ENCODE measurements around the gene GET4. TPM values are rescaled to one million over a fixed set of nuclear protein-coding genes. Genes with fewer than 3 reads are reported as not detected.

The GET4 gene
- total and polyA plus RNA-seq, 12 donors = 38.3 to 190 (median 69.4) TPM

DNA sequence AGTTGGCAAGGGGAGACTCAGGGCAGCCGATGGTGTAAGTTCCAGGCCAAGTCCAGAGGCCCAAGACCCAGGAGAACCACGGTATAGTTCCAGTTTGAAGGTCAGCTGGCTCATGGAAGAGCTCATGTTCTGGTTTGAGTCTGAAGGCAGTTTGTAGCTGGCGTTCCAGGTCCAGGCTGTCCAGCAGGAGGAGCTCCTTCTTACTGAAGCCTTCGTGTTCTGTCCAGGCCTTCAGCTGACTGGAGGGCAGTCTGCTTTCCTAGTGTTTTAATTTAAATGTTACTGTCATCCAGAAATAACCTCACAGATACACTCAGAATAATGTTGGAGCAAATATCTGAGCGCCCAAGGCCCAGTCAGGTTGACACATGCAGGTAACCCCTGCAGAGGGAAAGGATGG is 39.9 kb upstream of the GET4 start:
- Histone ChIP-seq H3K4me3 (no peak overlapping the region), H3K36me3 (replicated peaks in 1 of 2) (peaks cover 0 to 21% of the 10 kb centered on the region in 2 donors), H3K9me3 (replicated peaks in 1 of 3) (no peaks in the 10 kb centered on the region), H3K4me1 (replicated peaks in 1 of 2) (peaks cover 6 to 31% of the 10 kb centered on the region in 2 donors), H3K27ac (peak overlapping the region in 2 of 5 donors; percentile 38 to 55), H3K27me3 (no peaks in the 10 kb centered on the region)
- TF ChIP-seq, protein P1, sequence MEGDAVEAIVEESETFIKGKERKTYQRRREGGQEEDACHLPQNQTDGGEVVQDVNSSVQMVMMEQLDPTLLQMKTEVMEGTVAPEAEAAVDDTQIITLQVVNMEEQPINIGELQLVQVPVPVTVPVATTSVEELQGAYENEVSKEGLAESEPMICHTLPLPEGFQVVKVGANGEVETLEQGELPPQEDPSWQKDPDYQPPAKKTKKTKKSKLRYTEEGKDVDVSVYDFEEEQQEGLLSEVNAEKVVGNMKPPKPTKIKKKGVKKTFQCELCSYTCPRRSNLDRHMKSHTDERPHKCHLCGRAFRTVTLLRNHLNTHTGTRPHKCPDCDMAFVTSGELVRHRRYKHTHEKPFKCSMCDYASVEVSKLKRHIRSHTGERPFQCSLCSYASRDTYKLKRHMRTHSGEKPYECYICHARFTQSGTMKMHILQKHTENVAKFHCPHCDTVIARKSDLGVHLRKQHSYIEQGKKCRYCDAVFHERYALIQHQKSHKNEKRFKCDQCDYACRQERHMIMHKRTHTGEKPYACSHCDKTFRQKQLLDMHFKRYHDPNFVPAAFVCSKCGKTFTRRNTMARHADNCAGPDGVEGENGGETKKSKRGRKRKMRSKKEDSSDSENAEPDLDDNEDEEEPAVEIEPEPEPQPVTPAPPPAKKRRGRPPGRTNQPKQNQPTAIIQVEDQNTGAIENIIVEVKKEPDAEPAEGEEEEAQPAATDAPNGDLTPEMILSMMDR (IDR thresholded peaks at IDR 0.05) = peak in 4 of 6 experiments; percentile 12 to 44 (median 36)
- TF ChIP-seq POLR2A (IDR thresholded peaks at IDR 0.05) = no peak
- peak in 2 of 7 donors; percentile 38 to 75 for DNase-seq
- intact Hi-C loops (cut with DNase I) = no loop called here
- 53 to 73% (median 65%) methylated on average over 4 to 5 of the region's 5 CpGs for WGBS, 4 donors

DNA sequence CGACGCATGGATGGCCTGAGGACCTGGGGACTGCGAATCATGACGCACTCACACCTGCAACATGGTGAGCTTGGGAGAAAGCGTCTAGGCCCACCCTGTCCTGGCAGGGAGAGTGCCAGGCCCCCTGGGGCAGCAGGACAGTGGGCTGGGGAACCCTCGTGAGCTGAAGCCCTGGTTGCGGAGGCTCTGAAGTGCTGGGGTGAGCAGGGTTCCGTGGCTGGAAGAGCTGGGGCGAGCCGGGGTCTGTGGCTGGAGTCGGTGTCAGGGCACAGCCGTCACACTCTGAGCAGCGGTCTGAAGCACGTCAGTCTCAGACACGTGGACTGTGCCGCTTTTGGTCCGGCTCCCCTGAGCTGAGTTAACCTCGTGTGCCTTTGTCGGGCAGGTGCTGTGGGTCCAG is 39.4 kb upstream of the GET4 start:
- Histone ChIP-seq H3K27me3 (no peaks in the 10 kb centered on the region), H3K36me3 (replicated peaks in 1 of 2) (peaks cover 0 to 23% of the 10 kb centered on the region in 2 donors), H3K4me1 (replicated peaks in 1 of 2) (peaks cover 4 to 26% of the 10 kb centered on the region in 2 donors), H3K9me3 (replicated peaks in 1 of 3) (no peaks in the 10 kb centered on the region), H3K27ac (peak overlapping the region in 2 of 5 donors; percentile 38 to 55), H3K4me3 (no peak overlapping the region)
- TF ChIP-seq, protein P1 (IDR thresholded peaks at IDR 0.05) = no peak
- no peak for TF ChIP-seq POLR2A (IDR thresholded peaks at IDR 0.05)
- 91 to 97% (median 93%) methylated on average over 6 to 19 of the region's 19 CpGs for WGBS, 4 donors
- intact Hi-C loops (cut with DNase I) = no loop called here
- no peak for DNase-seq

DNA sequence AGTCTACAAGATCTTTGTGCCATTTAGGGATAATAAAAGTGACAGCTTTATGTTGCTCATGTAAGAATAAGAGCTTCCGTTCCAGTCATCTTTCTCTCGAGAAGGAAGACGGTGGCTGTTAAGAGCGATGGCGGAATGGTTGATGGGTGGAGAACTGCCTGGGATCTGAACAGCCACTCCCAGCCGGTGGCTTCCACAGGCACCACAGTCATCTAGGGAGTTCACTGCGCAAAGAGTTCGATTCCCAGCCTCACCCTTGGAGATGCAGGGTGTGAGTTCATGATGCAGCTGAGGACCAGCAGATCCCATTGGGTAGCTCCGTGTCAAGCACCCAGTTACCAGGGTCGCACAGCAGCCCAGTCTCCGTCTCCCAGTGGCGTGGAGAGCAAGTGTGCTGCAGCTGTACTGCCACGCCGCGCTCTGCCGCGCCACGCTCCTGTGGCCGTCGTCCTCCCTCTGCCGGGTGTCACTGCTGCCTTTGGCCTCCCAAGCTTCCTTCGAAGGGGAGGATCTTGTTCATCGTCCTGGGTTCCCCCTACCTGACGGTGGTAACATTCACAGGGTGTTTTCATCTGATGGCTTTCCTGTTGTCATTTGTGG is 36.3 kb upstream of the GET4 start:
- intact Hi-C loops (cut with DNase I) = no loop called here
- peaks cover 0 to 15% of the 10 kb centered on the region in 2 donors for H3K4me1 ChIP-seq (replicated peaks in 1 of 2)
- H3K4me3 ChIP-seq = no peak overlapping the region
- no peak overlapping the region for H3K27ac ChIP-seq
- H3K9me3 ChIP-seq (replicated peaks in 1 of 3) = no peaks in the 10 kb centered on the region
- no peaks in the 10 kb centered on the region for H3K27me3 ChIP-seq
- TF ChIP-seq, protein P1 (IDR thresholded peaks at IDR 0.05) = no peak
- no peak for TF ChIP-seq POLR2A (IDR thresholded peaks at IDR 0.05)
- 92 to 94% (median 92%) methylated on average over 21 to 24 of the region's 24 CpGs for WGBS, 4 donors
- H3K36me3 ChIP-seq (replicated peaks in 1 of 2) = peaks cover 0 to 54% of the 10 kb centered on the region in 2 donors
- DNase-seq = no peak

DNA sequence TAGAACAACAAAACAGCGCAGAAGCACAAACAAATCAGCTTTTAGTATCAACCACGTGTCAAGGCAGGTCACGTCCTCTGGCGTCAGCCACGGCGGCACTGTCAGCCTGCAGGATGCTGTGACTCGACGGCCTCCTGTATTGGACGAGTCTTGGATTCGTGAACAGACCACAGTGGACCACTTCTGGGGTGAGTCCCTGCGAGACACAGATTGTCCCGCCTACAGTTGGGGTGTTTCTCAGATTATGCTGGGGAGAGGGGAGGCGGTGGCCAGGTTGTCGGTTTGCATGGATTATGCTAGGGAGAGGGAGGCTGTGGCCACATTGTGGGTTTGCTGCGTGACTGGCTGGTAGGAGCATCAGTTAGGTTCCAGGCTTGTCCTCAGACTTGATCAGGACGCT is 34.4 kb upstream of the GET4 start:
- no peaks in the 10 kb centered on the region for H3K9me3 ChIP-seq (replicated peaks in 1 of 3)
- 80 to 91% (median 86%) methylated on average over 15 to 16 of the region's 16 CpGs for WGBS, 4 donors
- H3K36me3 ChIP-seq (replicated peaks in 1 of 2) = peaks cover 0 to 59% of the 10 kb centered on the region in 2 donors
- no peaks in the 10 kb centered on the region for H3K4me1 ChIP-seq (replicated peaks in 1 of 2)
- TF ChIP-seq POLR2A (IDR thresholded peaks at IDR 0.05) = no peak
- TF ChIP-seq, protein P1 (IDR thresholded peaks at IDR 0.05) = no peak
- DNase-seq = no peak
- no peak overlapping the region for H3K4me3 ChIP-seq
- H3K27ac ChIP-seq = peak overlapping the region in 1 of 5 donors; percentile 15
- intact Hi-C loops (cut with DNase I) = no loop called here
- H3K27me3 ChIP-seq = no peaks in the 10 kb centered on the region

Measured in adrenal gland (tissue), 12 donors.